MCF 10A (cell line): ENCODE data around the gene ZGLP1. TPM values are rescaled to one million over a fixed set of nuclear protein-coding genes. Genes with fewer than 3 reads are reported as not detected.
"Not testable (repeated sequence)": the region's sequence is repeated elsewhere in the genome, so short reads cannot be mapped to it uniquely, and the experiment has no call there.

ENCODE experiments used
- BruUV-seq: library from RNA; stranded (reverse); fragments of 400-500 nt; replicated peaks from 2 replicates; lab custom pipeline; 2021; lab: Mats Ljungman, UMichigan
- CTCF ChIA-PET: fragments of 300-600 bp; sonication (Branson Sonifier 250); formaldehyde crosslinking; extraction: SDS; loops from one replicate; lab custom pipeline; 2021; ENCODE audit warnings: antibody characterized with exemption, inconsistent platforms; lab: Yijun Ruan, JAX
- POLR2A ChIA-PET: fragments of 300-600, 350-650 bp; sonication (Branson Sonifier 250); formaldehyde crosslinking; extraction: SDS; loops from one replicate; lab custom pipeline; 2020; ENCODE audit warnings: antibody characterized with exemption, inconsistent platforms; lab: Yijun Ruan, JAX
- DNase-seq: peaks from one replicate; pipeline ENCODE4 v3.0.0-alpha.2; 2018; ENCODE audit not compliant: unreplicated experiment
- H3K27ac Mint-ChIP-seq: one replicate; pipeline ENCODE4 v1.8.0; 2022; ENCODE audit warnings: mild to moderate bottlenecking, low read depth, mixed read lengths; ENCODE audit not compliant: unreplicated experiment
- H3K27me3 Mint-ChIP-seq: one replicate; pipeline ENCODE4 v1.8.0; 2022; ENCODE audit warnings: mixed read lengths; ENCODE audit not compliant: insufficient read depth, unreplicated experiment
- H3K36me3 Mint-ChIP-seq: one replicate; pipeline ENCODE4 v1.8.0; 2022; ENCODE audit warnings: mild to moderate bottlenecking, moderate library complexity, mixed read lengths; ENCODE audit not compliant: insufficient read depth, unreplicated experiment
- H3K4me1 Mint-ChIP-seq: one replicate; pipeline ENCODE4 v1.8.0; 2022; ENCODE audit warnings: mixed read lengths; ENCODE audit not compliant: insufficient read depth, unreplicated experiment
- H3K4me3 Mint-ChIP-seq: one replicate; pipeline ENCODE4 v1.8.0; 2022; ENCODE audit warnings: mild to moderate bottlenecking, moderate library complexity, mixed read lengths; ENCODE audit not compliant: unreplicated experiment
- H3K9me3 Mint-ChIP-seq: one replicate; pipeline ENCODE4 v1.8.0; 2022; ENCODE audit warnings: mixed read lengths; ENCODE audit not compliant: unreplicated experiment
- intact Hi-C: fragments of 100-400 bp; cut with micrococcal nuclease; formaldehyde crosslinking; loops from 2 replicates; pipeline ENCODE4 v1.14.1; 2022
- total RNA-seq: library from RNA; stranded (reverse); gene quantifications from 2 replicates; pipeline ENCODE4 v1.2.3, GENCODE V29; 2022
- TF ChIP-seq, protein P1 (sequence below): fragments of 200-600 bp; IDR thresholded peaks from one replicate; pipeline ENCODE4 v1.8.0; 2022; ENCODE audit warnings: antibody characterized with exemption, mild to moderate bottlenecking; ENCODE audit not compliant: unreplicated experiment

The ZGLP1 gene
- total RNA-seq, 1 experiment from 2014 or later = 3.8 TPM

- DNase-seq = no peak
- no peaks in the 10 kb centered on the region for H3K27me3 Mint-ChIP-seq
- no peak overlapping the region for H3K4me3 Mint-ChIP-seq
- CTCF ChIA-PET = interaction anchor here (0.6 to 1.2 kb wide), 2 partner anchors 65 to 119 kb away, joined by 3 read pairs; no protein-coding TSS in a partner anchor
- intact Hi-C loops = no loop called here
- TF ChIP-seq, protein P1, sequence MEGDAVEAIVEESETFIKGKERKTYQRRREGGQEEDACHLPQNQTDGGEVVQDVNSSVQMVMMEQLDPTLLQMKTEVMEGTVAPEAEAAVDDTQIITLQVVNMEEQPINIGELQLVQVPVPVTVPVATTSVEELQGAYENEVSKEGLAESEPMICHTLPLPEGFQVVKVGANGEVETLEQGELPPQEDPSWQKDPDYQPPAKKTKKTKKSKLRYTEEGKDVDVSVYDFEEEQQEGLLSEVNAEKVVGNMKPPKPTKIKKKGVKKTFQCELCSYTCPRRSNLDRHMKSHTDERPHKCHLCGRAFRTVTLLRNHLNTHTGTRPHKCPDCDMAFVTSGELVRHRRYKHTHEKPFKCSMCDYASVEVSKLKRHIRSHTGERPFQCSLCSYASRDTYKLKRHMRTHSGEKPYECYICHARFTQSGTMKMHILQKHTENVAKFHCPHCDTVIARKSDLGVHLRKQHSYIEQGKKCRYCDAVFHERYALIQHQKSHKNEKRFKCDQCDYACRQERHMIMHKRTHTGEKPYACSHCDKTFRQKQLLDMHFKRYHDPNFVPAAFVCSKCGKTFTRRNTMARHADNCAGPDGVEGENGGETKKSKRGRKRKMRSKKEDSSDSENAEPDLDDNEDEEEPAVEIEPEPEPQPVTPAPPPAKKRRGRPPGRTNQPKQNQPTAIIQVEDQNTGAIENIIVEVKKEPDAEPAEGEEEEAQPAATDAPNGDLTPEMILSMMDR = no peak
- POLR2A ChIA-PET = no interaction called here
- BruUV-seq = no TSS peak
- no peaks in the 10 kb centered on the region for H3K4me1 Mint-ChIP-seq
- no peaks in the 10 kb centered on the region for H3K9me3 Mint-ChIP-seq
- H3K27ac Mint-ChIP-seq = no peak overlapping the region
- H3K36me3 Mint-ChIP-seq = no peaks in the 10 kb centered on the region
Measured at GRCh38 chr19:10339977-10340376, 30.4 kb upstream of the ZGLP1 start.

DNA sequence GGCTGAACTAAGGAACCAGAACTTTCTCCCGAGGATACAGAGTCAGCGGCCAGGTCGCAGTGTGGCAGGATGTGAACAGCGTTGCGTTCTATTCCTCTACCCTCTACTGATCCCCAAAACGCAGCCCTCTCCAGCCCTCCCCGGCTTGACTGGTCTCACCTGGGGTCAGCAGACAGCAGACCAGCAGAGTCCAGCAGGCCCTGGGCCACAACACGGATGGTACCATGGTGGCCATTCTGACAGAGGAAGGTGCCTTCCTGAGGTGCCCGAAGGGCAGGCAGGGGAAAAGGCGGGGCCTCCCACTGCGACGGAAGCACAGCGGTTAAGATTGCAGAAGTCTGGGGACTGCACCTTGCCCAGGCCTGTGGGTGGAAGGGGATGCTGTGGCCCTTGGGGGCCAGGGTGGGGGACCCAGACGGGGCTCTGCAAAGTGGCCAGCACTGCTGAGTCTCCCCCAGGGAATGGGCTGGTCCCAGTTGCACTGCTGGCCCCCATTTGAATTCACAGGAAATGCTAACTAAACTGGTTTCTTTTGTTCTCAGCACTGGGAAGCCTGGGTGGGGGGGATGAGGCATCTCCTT, 29.9 kb upstream of the ZGLP1 start, which contains the start of gene ICAM3:
TSS of gene ICAM3 (minus strand) at position 245 of the 581 bp plus-strand sequence. CDS start at position 235, 10 bp downstream.
- Mint-ChIP-seq H3K4me3 (no peak within 1 kb of the TSS), H3K9me3 (no peaks in the 10 kb centered on the region), H3K36me3 (no peaks in the 10 kb centered on the region), H3K27me3 (no peaks in the 10 kb centered on the region), H3K4me1 (no peaks in the 10 kb centered on the region), H3K27ac (no peak within 1 kb of the TSS)
- DNase-seq = no peak
- intact Hi-C loops = no loop called here
- TF ChIP-seq, protein P1 = no peak
- ChIA-PET CTCF (no interaction called here), POLR2A (no interaction called here)
- no TSS peak for BruUV-seq

DNA sequence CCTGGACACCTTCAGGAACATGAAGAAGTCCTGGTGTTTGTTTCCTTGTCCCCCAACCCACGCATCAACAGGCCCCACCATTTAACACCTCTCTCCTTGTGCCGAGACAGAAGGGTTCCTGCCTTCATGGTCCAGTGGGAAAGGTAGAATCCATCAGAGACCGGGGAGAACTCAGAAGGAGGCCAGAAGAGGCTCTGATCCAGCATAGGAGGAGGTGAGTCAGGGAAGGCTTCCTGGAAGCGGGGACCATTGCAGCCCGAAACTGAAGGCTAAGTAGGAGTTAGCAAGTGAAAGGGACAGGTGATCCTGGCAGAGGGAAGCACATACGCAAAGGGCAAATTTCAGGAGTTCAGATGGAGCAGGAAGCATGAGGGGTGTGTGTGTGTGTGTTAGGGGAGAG, 29.3 kb upstream of the ZGLP1 start:
- no peaks in the 10 kb centered on the region for H3K4me1 Mint-ChIP-seq
- no peak for DNase-seq
- H3K36me3 Mint-ChIP-seq = no peaks in the 10 kb centered on the region
- H3K4me3 Mint-ChIP-seq = no peak overlapping the region
- no peaks in the 10 kb centered on the region for H3K9me3 Mint-ChIP-seq
- ChIA-PET POLR2A (interaction anchor here (1.0 kb wide), 1 partner anchor 24 kb away, joined by 4 read pairs; no protein-coding TSS in a partner anchor), CTCF (interaction anchor here (0.6 kb wide), 1 partner anchor 31 kb away, joined by 4 read pairs; no protein-coding TSS in a partner anchor)
- TF ChIP-seq, protein P1 = no peak
- H3K27ac Mint-ChIP-seq = no peak overlapping the region
- intact Hi-C loops = no loop called here
- H3K27me3 Mint-ChIP-seq = no peaks in the 10 kb centered on the region
- no TSS peak for BruUV-seq

- BruUV-seq, intact Hi-C loops, H3K4me3 Mint-ChIP-seq, H3K4me1 Mint-ChIP-seq, H3K9me3 Mint-ChIP-seq, H3K27ac Mint-ChIP-seq, H3K27me3 Mint-ChIP-seq, DNase-seq, H3K36me3 Mint-ChIP-seq: not testable (repeated sequence)
- ChIA-PET POLR2A (interaction anchor here (0.7 kb wide), 2 partner anchors 17 to 44 kb away, joined by 3 read pairs; partner anchors contain the start of gene TYK2), CTCF (interaction anchor here (0.6 to 1.5 kb wide), 5 partner anchors 41 to 1229 kb away, joined by 3 to 5 read pairs (median 3); no protein-coding TSS in a partner anchor)
Measured at GRCh38 chr19:10336725-10337124, 27.1 kb upstream of the ZGLP1 start.
